GM13977 (cell line): Measurements from ENCODE around the gene COL5A1.

Source experiments
- DNase-seq: peaks from one replicate; pipeline ENCODE4 v3.0.0; 2012; ENCODE audit warnings: low spot score
- in situ Hi-C: fragments of 300-500 bp; cut with MboI; formaldehyde crosslinking; loops from one replicate; pipeline ENCODE4 v1.12.0; 2022; ENCODE audit warnings: low sequenced_read_pairs, low pct_unique_long_range_greater_than_20kb, mixed read lengths, inconsistent platforms; ENCODE audit not compliant: unreplicated experiment
- TF ChIP-seq, protein P1 (sequence below): IDR thresholded peaks from 2 replicates; pipeline ENCODE4 v1.5.1; 2012; ENCODE audit warnings: mild to moderate bottlenecking, control low read depth; ENCODE audit not compliant: insufficient read depth; ENCODE audit errors: extremely low read depth, missing control alignments

Gene COL5A1

GRCh38 chr9:134800791-134801339 is 159.3 kb downstream of the COL5A1 start:
- TF ChIP-seq, protein P1, sequence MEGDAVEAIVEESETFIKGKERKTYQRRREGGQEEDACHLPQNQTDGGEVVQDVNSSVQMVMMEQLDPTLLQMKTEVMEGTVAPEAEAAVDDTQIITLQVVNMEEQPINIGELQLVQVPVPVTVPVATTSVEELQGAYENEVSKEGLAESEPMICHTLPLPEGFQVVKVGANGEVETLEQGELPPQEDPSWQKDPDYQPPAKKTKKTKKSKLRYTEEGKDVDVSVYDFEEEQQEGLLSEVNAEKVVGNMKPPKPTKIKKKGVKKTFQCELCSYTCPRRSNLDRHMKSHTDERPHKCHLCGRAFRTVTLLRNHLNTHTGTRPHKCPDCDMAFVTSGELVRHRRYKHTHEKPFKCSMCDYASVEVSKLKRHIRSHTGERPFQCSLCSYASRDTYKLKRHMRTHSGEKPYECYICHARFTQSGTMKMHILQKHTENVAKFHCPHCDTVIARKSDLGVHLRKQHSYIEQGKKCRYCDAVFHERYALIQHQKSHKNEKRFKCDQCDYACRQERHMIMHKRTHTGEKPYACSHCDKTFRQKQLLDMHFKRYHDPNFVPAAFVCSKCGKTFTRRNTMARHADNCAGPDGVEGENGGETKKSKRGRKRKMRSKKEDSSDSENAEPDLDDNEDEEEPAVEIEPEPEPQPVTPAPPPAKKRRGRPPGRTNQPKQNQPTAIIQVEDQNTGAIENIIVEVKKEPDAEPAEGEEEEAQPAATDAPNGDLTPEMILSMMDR, result no peak
- no peak for DNase-seq
- in situ Hi-C loops, result no loop called here

GRCh38 chr9:134802216-134802795 is 160.7 kb downstream of the COL5A1 start:
- TF ChIP-seq, protein P1, result no peak
- no peak for DNase-seq
- in situ Hi-C loops, result no loop called here

- in situ Hi-C loops, result no loop called here
- TF ChIP-seq, protein P1, result no peak
- no peak for DNase-seq
These were observed 163.3 kb downstream of the COL5A1 start for GRCh38 chr9:134804871-134805270.

DNA sequence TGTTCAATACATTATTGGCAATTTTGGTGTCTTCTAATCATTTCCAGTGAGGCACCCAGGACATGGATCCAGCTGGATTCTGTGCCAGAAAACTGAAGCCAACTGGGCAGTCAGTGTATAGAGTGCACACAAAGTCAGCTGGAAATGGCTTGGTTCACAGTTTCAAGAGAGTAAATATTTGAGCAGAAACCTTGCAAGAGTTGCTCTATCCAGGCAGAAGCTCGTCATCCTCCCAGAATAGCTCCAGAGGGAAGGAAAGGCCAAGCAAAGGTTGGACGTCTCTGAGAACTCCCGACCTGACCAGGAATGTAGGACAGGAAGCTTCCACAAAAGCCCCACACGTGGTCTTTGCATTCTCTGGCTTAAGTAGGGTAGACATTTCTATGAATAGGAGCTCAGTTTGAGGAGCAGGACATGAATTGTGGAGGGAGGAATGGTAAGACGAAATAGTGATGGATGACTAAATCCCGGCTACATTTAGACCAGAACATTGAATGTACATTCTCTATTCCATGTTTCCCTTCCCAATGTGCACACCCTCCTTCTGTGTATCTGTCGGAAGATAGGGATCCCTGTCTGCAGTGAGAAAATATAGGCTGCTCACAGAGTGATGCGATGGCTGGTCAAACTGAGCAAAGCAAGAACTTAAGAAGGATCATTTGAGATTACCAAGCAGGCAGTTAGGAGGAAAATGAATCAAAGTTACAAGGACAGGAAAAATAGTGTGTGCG is 166.3 kb downstream of the COL5A1 start:
- DNase-seq, result no peak
- TF ChIP-seq, protein P1, result no peak
- in situ Hi-C loops, result no loop called here

DNA sequence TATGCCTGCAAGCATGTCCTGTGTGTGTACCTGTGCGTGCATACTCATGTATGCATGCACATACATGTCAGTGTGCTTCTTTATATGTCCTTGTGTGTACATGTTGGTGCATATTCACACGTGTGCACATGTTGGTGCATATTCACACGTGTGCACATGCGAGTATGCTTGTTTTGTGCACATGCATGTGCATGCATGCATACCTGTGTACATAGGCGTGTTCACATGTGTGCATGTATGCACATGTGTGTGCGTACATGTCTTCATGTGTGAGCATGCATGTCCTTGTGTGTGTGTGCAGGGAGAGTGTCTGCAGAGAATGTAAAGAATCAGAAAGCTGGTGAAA is 166.8 kb downstream of the COL5A1 start:
- no peak for DNase-seq
- in situ Hi-C loops, result no loop called here
- TF ChIP-seq, protein P1, result no peak

DNA sequence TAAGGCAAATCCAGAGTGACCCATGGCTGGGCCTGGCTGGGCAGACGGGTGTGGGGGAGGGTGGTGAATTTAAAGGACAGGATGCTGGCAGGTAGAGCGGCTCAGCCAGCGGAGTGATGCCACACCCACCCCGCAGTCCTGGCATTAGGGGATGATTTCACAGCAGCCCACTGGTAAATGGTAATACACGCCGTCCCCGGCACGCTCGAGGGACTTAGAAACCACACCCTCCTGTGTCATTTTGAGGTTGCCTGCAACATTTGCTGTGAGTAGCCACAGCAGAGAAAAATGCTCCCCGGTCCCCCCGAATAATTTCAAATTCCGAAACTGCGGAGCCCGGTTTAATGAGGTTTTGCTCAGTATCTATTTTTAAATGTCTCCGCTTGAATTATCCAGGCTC is 167.7 kb downstream of the COL5A1 start:
- in situ Hi-C loops, result no loop called here
- TF ChIP-seq, protein P1, result no peak
- DNase-seq, result no peak
